Glutamatergic neuron (in vitro differentiated cells): ENCODE measurements around the gene SLC12A1. TPM values are rescaled to one million over a fixed set of nuclear protein-coding genes. Genes with fewer than 3 reads are reported as not detected.

Source experiments
- DNase-seq: peaks from one replicate; pipeline ENCODE4 v3.0.0; 2022
- H3K27ac Mint-ChIP-seq: one replicate; pipeline ENCODE4 v1.8.0; 2020; ENCODE audit warnings: mild to moderate bottlenecking, mixed read lengths, inconsistent platforms; ENCODE audit not compliant: unreplicated experiment
- H3K27me3 Mint-ChIP-seq: one replicate; pipeline ENCODE4 v1.8.0; 2020; ENCODE audit warnings: mild to moderate bottlenecking, moderate library complexity, mixed read lengths, inconsistent platforms; ENCODE audit not compliant: unreplicated experiment
- H3K36me3 Mint-ChIP-seq: one replicate; pipeline ENCODE4 v1.8.0; 2020; ENCODE audit warnings: mild to moderate bottlenecking, mixed read lengths, inconsistent platforms; ENCODE audit not compliant: unreplicated experiment
- H3K4me1 Mint-ChIP-seq: one replicate; pipeline ENCODE4 v1.8.0; 2020; ENCODE audit warnings: mild to moderate bottlenecking, low read depth, mixed read lengths, inconsistent platforms; ENCODE audit not compliant: unreplicated experiment
- H3K4me3 Mint-ChIP-seq: one replicate; pipeline ENCODE4 v1.8.0; 2020; ENCODE audit warnings: mild to moderate bottlenecking, mixed read lengths, inconsistent platforms; ENCODE audit not compliant: unreplicated experiment
- H3K9me3 Mint-ChIP-seq: one replicate; pipeline ENCODE4 v1.8.0; 2020; ENCODE audit warnings: mild to moderate bottlenecking, moderate library complexity, mixed read lengths, inconsistent platforms; ENCODE audit not compliant: unreplicated experiment
- CTCF ChIP-seq: fragments of 200-600 bp; sonication (generic); IDR thresholded peaks from one replicate; pipeline ENCODE4 v1.5.0; 2021; ENCODE audit not compliant: partially characterized antibody, unreplicated experiment
- total RNA-seq: library from RNA; stranded (reverse); fragmentation: NEBNext Ultra II Directional; extraction: Animal tissue kit (Norgen Biotek cat#: 25700); gene quantifications from one replicate; pipeline ENCODE4 v1.2.1, GENCODE V29; 2021; ENCODE audit not compliant: unreplicated experiment

Gene SLC12A1
- total RNA-seq, 1 donor from 2014 or later, result not detected

DNA sequence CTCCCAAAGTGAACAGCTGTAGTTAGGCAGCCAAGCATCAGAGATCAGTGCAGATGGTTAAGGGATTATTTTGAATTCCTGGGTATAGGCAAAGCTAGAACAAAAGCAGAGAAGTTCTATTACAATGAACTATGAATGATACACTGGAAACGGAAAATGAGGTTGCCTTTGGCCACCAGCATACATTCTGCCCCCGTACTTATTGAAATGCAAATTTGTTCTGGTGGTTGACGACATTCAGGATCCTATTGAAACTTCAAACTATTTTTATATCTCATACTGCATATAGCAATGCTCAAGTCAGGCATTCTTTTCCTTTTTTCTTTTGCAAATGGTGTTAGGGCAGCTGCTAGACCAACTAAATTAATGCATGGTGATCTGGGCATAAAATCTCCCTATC, 61.7 kb downstream of the SLC12A1 start:
- Mint-ChIP-seq H3K36me3 (no peaks in the 10 kb centered on the region), H3K27ac (no peak overlapping the region), H3K27me3 (no peaks in the 10 kb centered on the region), H3K4me3 (no peak overlapping the region), H3K9me3 (peaks cover 1% of the 10 kb centered on the region), H3K4me1 (peaks cover 18% of the 10 kb centered on the region)
- TF ChIP-seq CTCF, result no peak
- no peak for DNase-seq

- Mint-ChIP-seq H3K4me3 (no peak overlapping the region), H3K9me3 (no peaks in the 10 kb centered on the region), H3K27ac (no peak overlapping the region), H3K36me3 (no peaks in the 10 kb centered on the region), H3K27me3 (no peaks in the 10 kb centered on the region), H3K4me1 (no peaks in the 10 kb centered on the region)
- TF ChIP-seq CTCF, result no peak
- DNase-seq, result no peak
These were observed 66.9 kb downstream of the SLC12A1 start for GRCh38 chr15:48273049-48273448.

GRCh38 chr15:48278666-48279065, 72.6 kb downstream of the SLC12A1 start:
- no peak overlapping the region for H3K27ac Mint-ChIP-seq
- TF ChIP-seq CTCF, result no peak
- no peaks in the 10 kb centered on the region for H3K27me3 Mint-ChIP-seq

GRCh38 chr15:48279608-48280007, 73.5 kb downstream of the SLC12A1 start:
- Mint-ChIP-seq H3K4me1 (peaks cover 10% of the 10 kb centered on the region), H3K36me3 (no peaks in the 10 kb centered on the region), H3K27ac (no peak overlapping the region), H3K27me3 (no peaks in the 10 kb centered on the region), H3K4me3 (no peak overlapping the region), H3K9me3 (no peaks in the 10 kb centered on the region)
- no peak for DNase-seq
- no peak for TF ChIP-seq CTCF

More at GRCh38 chr15:48278666-48279065, 72.6 kb downstream of the SLC12A1 start:
- Mint-ChIP-seq H3K4me1 (peaks cover 10% of the 10 kb centered on the region), H3K9me3 (no peaks in the 10 kb centered on the region), H3K36me3 (no peaks in the 10 kb centered on the region), H3K4me3 (no peak overlapping the region)
- no peak for DNase-seq

GRCh38 chr15:48281674-48282073, 75.6 kb downstream of the SLC12A1 start:
- no peaks in the 10 kb centered on the region for H3K9me3 Mint-ChIP-seq
- no peak for TF ChIP-seq CTCF
- H3K4me3 Mint-ChIP-seq, result no peak overlapping the region
- H3K27me3 Mint-ChIP-seq, result no peaks in the 10 kb centered on the region
- H3K4me1 Mint-ChIP-seq, result peaks cover 10% of the 10 kb centered on the region
- H3K27ac Mint-ChIP-seq, result no peak overlapping the region
- no peak for DNase-seq
- H3K36me3 Mint-ChIP-seq, result no peaks in the 10 kb centered on the region
